HCT116 (cell line): ENCODE data around the gene TMEM63A. TPM values are rescaled to one million over a fixed set of nuclear protein-coding genes. Genes with fewer than 3 reads are reported as not detected.

Experiments used
- ATAC-seq: fragments of 200-7000 bp; cut with Tn5 transposase; 2 replicates; pipeline ENCODE4 v1.9.1; 2020; ENCODE audit warnings: mild to moderate bottlenecking, moderate library complexity
- BruUV-seq: library from RNA; stranded (reverse); fragments of 400-500 nt; replicated peaks from 2 replicates; lab custom pipeline; 2021; lab: Mats Ljungman, UMichigan
- CTCF ChIA-PET: fragments of 300-600 bp; sonication (Branson Sonifier 250); formaldehyde crosslinking; loops from one replicate; lab custom pipeline; 2021; ENCODE audit warnings: antibody characterized with exemption; lab: Charles Lee
- POLR2A ChIA-PET: fragments of 300-600, 350-600 bp; sonication (Branson Sonifier 250); formaldehyde crosslinking; loops from one replicate; lab custom pipeline; 2021; ENCODE audit warnings: antibody characterized with exemption; lab: Charles Lee
- RAD21 ChIA-PET, 2 experiments: fragments of 300-600 bp; sonication (Branson Sonifier 250); formaldehyde crosslinking; loops; one replicate each; lab custom pipeline; 2023; ENCODE audit warnings: low total read pairs in 2 of 2; ENCODE audit not compliant: uncharacterized antibody in 2 of 2, unreplicated experiment in 2 of 2, low non-redundant PET in 1 of 2; lab: Charles Lee
- DNase-seq: peaks from one replicate; pipeline ENCODE4 v3.0.0-alpha.2; 2010; ENCODE audit warnings: low read depth, low spot score
- H2AFZ ChIP-seq: fragments of 200-600 bp; shearing (Covaris generic), sonication (generic); 2 replicates; pipeline ENCODE4 v1.6.1; 2017; ENCODE audit warnings: low read depth, mixed run types, mixed read lengths, antibody characterized with exemption, low read length; ENCODE audit not compliant: poor library complexity, severe bottlenecking
- H3K27ac ChIP-seq: 2 replicates; pipeline ENCODE4 v1.5.1; 2012; ENCODE audit warnings: low read depth, low read length
- H3K27me3 ChIP-seq: fragments of 200-600 bp; sonication (generic); 2 replicates; pipeline ENCODE4 v1.6.1; 2016; ENCODE audit warnings: mixed run types, low read length, mixed read lengths; ENCODE audit not compliant: insufficient read depth
- H3K36me3 ChIP-seq, 2 experiments: fragments of 200-500 bp in 1 of 2; fragments of 200-600 bp in 1 of 2; sonication (Bioruptor generic) in 1 of 2; sonication (generic) in 1 of 2; 2 replicates each; pipeline versions ENCODE4 v1.5.1 to v1.6.1; 2014 to 2016; ENCODE audit warnings: low read length in 2 of 2, inconsistent platforms in 1 of 2, mixed read lengths in 1 of 2, mixed run types in 1 of 2; ENCODE audit not compliant: insufficient read depth in 2 of 2, control insufficient read depth in 1 of 2
- H3K4me1 ChIP-seq, 2 experiments: fragments of 200-600 bp in 1 of 2; sonication (generic) in 1 of 2; 2 replicates each; pipeline versions ENCODE4 v1.5.1 to v1.6.1; 2012 to 2017; ENCODE audit warnings: low read length in 2 of 2, inconsistent platforms in 1 of 2, mild to moderate bottlenecking in 1 of 2, mixed read lengths in 1 of 2, mixed run types in 1 of 2, moderate library complexity in 1 of 2; ENCODE audit not compliant: insufficient read depth in 2 of 2, control insufficient read depth in 1 of 2
- H3K4me2 ChIP-seq: fragments of 200-600 bp; sonication (generic); 2 replicates; pipeline ENCODE4 v1.6.1; 2017; ENCODE audit warnings: mixed run types, low read length, mixed read lengths
- H3K4me3 ChIP-seq, 2 experiments: fragments of 200-600 bp in 1 of 2; sonication (generic) in 1 of 2; replicated peaks in 1 of 2; 2 replicates each; pipeline ENCODE4 v1.5.1; 2011 to 2016; ENCODE audit warnings: low read length in 2 of 2, control low read depth in 1 of 2, low read depth in 1 of 2, mild to moderate bottlenecking in 1 of 2, mixed read lengths in 1 of 2, mixed run types in 1 of 2
- H3K79me2 ChIP-seq: fragments of 200-600 bp; sonication (generic); 2 replicates; pipeline ENCODE4 v1.6.1; 2017; ENCODE audit warnings: mild to moderate bottlenecking, mixed run types, low read length, moderate library complexity, mixed read lengths; ENCODE audit not compliant: insufficient read depth
- H3K9ac ChIP-seq: fragments of 200-600 bp; sonication (generic); 2 replicates; pipeline ENCODE4 v1.6.1; 2016; ENCODE audit warnings: low read length, mixed read lengths
- H3K9me2 ChIP-seq: fragments of 200-600 bp; sonication (generic), shearing (Covaris generic); 2 replicates; pipeline ENCODE4 v1.6.1; 2017; ENCODE audit warnings: mixed run types, mild to moderate bottlenecking, moderate library complexity; ENCODE audit not compliant: insufficient read depth
- H3K9me3 ChIP-seq, 2 experiments: fragments of 200-500 bp in 1 of 2; fragments of 200-600 bp in 1 of 2; sonication (Bioruptor generic) in 1 of 2; sonication (generic) in 1 of 2; 2 replicates each; pipeline ENCODE4 v1.6.1; 2014 to 2017; ENCODE audit warnings: low read length in 2 of 2, mixed read lengths in 2 of 2, inconsistent platforms in 1 of 2, low read depth in 1 of 2, mild to moderate bottlenecking in 1 of 2, mixed run types in 1 of 2, moderate library complexity in 1 of 2; ENCODE audit not compliant: control insufficient read depth in 1 of 2, insufficient read depth in 1 of 2
- H4K20me1 ChIP-seq: fragments of 200-600 bp; sonication (generic), shearing (Covaris generic); 2 replicates; pipeline ENCODE4 v1.6.1; 2017; ENCODE audit warnings: mixed run types, mild to moderate bottlenecking, moderate library complexity; ENCODE audit not compliant: insufficient read depth
- EGR1 ChIP-seq: IDR thresholded peaks from 2 replicates; pipeline ENCODE4 v1.6.1; 2012; ENCODE audit warnings: low read depth
- EZH2 ChIP-seq: fragments of 200-600 bp; sonication (generic); IDR thresholded peaks from 2 replicates; pipeline ENCODE4 v1.6.1; 2017; ENCODE audit warnings: antibody characterized with exemption, mixed run types
- EZH2phosphoT487 ChIP-seq: fragments of 200-600 bp; IDR thresholded peaks from 2 replicates; pipeline ENCODE4 v1.6.1; 2018; ENCODE audit warnings: antibody characterized with exemption, borderline replicate concordance
- POLR2A ChIP-seq: IDR thresholded peaks from 2 replicates; pipeline ENCODE4 v1.7.0; 2011; ENCODE audit warnings: borderline replicate concordance; ENCODE audit not compliant: insufficient read depth, insufficient read length; ENCODE audit errors: extremely low read depth
- POLR2AphosphoS5 ChIP-seq: IDR thresholded peaks from 2 replicates; pipeline ENCODE4 v1.6.1; 2011; ENCODE audit warnings: mild to moderate bottlenecking, low read depth, low read length, moderate library complexity
- SIN3A ChIP-seq: IDR thresholded peaks from 2 replicates; pipeline ENCODE4 v1.6.1; 2012; ENCODE audit warnings: low read depth
- SP1 ChIP-seq: IDR thresholded peaks from 2 replicates; pipeline ENCODE4 v1.6.1; 2012; ENCODE audit warnings: low read depth
- TCF7L2 ChIP-seq: IDR thresholded peaks from 2 replicates; pipeline ENCODE4 v1.7.0; 2011; ENCODE audit warnings: borderline replicate concordance, inconsistent platforms; ENCODE audit not compliant: insufficient read depth, insufficient read length; ENCODE audit errors: extremely low read depth
- YY1 ChIP-seq: IDR thresholded peaks from 2 replicates; pipeline ENCODE4 v1.6.1; 2011; ENCODE audit warnings: low read length, low read depth, moderate library complexity, mild to moderate bottlenecking; ENCODE audit not compliant: insufficient replicate concordance; ENCODE audit errors: extremely low read depth
- intact Hi-C: fragments of 100-400 bp; cut with micrococcal nuclease; formaldehyde crosslinking; loops from 2 replicates; pipeline ENCODE4 v1.10.0; 2022
- total RNA-seq: library from RNA; stranded (reverse); gene quantifications from one replicate; pipeline ENCODE4 v1.2.1, GENCODE V29; 2021; ENCODE audit not compliant: unreplicated experiment
- TF ChIP-seq, protein P1 (sequence below), 3 experiments: fragments of 200-600 bp in 1 of 3; sonication (generic) in 1 of 3; IDR thresholded peaks in 2 of 3; conservative IDR thresholded peaks in 1 of 3; 2 replicates each; pipeline ENCODE4 v1.5.1; 2012 to 2017; ENCODE audit warnings: low read depth in 2 of 3, low read length in 2 of 3, antibody characterized with exemption in 1 of 3, borderline replicate concordance in 1 of 3, control low read depth in 1 of 3, mild to moderate bottlenecking in 1 of 3, mixed read lengths in 1 of 3, mixed run types in 1 of 3, moderate library complexity in 1 of 3; ENCODE audit not compliant: insufficient read depth in 1 of 3
- TF ChIP-seq, protein P2 (sequence below): IDR thresholded peaks from 2 replicates; pipeline ENCODE4 v1.6.1; 2012

TMEM63A gene
- total RNA-seq, 1 experiment from 2014 or later: 24.4 TPM

DNA sequence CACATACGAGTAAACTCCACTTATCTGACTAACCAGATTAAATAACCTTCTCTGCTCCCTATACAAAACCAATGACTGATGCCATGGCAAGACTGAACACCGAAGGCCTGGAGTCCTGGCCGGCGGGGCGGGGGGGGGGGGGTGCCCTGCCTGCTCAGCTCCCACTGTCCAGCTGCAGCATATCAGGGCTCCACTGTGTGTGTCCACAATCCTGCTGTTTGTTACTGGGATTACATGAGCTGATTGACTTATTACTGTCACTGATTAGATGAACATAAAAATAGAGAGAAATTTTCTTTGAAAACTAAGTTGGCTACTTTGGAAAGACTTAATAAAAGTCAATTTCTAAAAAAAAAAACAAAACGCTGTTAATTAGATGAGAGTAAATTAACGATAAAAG lies 24.9 kb downstream of the TMEM63A start:
- H4K20me1 ChIP-seq: no peaks in the 10 kb centered on the region
- ChIA-PET CTCF (no interaction called here), RAD21 (no interaction called here)
- no peak overlapping the region for H3K4me3 ChIP-seq
- no peak overlapping the region for H2AFZ ChIP-seq
- TF ChIP-seq, protein P1, sequence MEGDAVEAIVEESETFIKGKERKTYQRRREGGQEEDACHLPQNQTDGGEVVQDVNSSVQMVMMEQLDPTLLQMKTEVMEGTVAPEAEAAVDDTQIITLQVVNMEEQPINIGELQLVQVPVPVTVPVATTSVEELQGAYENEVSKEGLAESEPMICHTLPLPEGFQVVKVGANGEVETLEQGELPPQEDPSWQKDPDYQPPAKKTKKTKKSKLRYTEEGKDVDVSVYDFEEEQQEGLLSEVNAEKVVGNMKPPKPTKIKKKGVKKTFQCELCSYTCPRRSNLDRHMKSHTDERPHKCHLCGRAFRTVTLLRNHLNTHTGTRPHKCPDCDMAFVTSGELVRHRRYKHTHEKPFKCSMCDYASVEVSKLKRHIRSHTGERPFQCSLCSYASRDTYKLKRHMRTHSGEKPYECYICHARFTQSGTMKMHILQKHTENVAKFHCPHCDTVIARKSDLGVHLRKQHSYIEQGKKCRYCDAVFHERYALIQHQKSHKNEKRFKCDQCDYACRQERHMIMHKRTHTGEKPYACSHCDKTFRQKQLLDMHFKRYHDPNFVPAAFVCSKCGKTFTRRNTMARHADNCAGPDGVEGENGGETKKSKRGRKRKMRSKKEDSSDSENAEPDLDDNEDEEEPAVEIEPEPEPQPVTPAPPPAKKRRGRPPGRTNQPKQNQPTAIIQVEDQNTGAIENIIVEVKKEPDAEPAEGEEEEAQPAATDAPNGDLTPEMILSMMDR (IDR thresholded peaks at IDR 0.05 in 2 of 3, conservative IDR thresholded peaks at IDR 0.05 in 1 of 3; ENCODE audit: borderline replicate concordance in 1 of 3, insufficient read depth in 1 of 3, low read depth in 2 of 3, low read length in 2 of 3): no peak
- TF ChIP-seq YY1 (no peak), EZH2 (no peak), POLR2AphosphoS5 (no peak), TCF7L2 (no peak), POLR2A (no peak), EGR1 (no peak), EZH2phosphoT487 (no peak), SP1 (no peak), SIN3A (no peak)
- TF ChIP-seq, protein P2, sequence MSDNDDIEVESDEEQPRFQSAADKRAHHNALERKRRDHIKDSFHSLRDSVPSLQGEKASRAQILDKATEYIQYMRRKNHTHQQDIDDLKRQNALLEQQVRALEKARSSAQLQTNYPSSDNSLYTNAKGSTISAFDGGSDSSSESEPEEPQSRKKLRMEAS: no peak
- TF ChIP-seq, all 23 proteins: peak for 0
- Histone ChIP-seq H3K9me2 (no peaks in the 10 kb centered on the region), H3K36me3 (peaks cover 0 to 9% of the 10 kb centered on the region in 2 experiments; a peak in 3 of 4 replicates), H3K4me1 (no peaks in the 10 kb centered on the region), H3K4me2 (no peak overlapping the region), H3K27me3 (no peaks in the 10 kb centered on the region), H3K9ac (no peak overlapping the region), H3K27ac (no peak overlapping the region), H3K79me2 (no peaks in the 10 kb centered on the region), H3K9me3 (no peaks in the 10 kb centered on the region)
- intact Hi-C loops: loop anchor here (10.0 kb wide), 1 partner anchor 118 kb away; no protein-coding TSS in a partner anchor
- no TSS peak for BruUV-seq
- no peak for ATAC-seq
- DNase-seq: no peak
- POLR2A ChIA-PET: no interaction called here
